ENCODE data around the gene GKN1.
"Not testable (repeated sequence)": the region's sequence is repeated elsewhere in the genome, so short reads cannot be mapped to it uniquely, and the experiment has no call there.

GKN1 gene

DNA sequence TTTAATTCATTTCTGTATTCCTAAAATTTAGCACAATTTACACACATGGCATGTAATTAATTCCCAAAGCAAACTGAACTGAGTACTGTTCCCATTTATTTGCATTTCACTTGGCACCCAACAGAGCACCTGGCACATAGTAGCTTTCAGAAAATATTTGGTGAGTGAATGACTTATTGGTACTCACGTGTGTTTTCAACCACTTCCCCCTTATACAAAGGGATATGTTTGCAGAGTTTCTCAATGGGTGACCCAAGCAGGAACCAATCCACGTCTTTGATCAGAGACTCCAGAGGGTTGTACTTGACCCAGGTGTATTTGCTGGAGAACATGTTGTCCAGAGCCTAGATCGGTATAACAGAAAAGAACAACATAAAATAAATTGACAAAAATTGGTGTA is 28.3 kb upstream of the GKN1 start:
- no peak for TF ChIP-seq CTCF (conservative IDR thresholded peaks at IDR 0.05; ENCODE audit: low read depth, low read length)

GRCh38 chr2:68948710-68949109 is 25.7 kb upstream of the GKN1 start:
- no peaks in the 10 kb centered on the region for H3K27me3 ChIP-seq (ENCODE audit: insufficient read depth, low read depth)
- H3K4me1 ChIP-seq (ENCODE audit: low read depth, poor library complexity, severe bottlenecking) = peaks cover 3% of the 10 kb centered on the region
- TF ChIP-seq CTCF (conservative IDR thresholded peaks at IDR 0.05; ENCODE audit: low read depth, low read length) = no peak
- H3K79me2 ChIP-seq (ENCODE audit: insufficient read depth, low read depth) = no peaks in the 10 kb centered on the region
- no peak overlapping the region for H3K27ac ChIP-seq
- H3K4me2 ChIP-seq = no peak overlapping the region
- no peaks in the 10 kb centered on the region for H4K20me1 ChIP-seq (ENCODE audit: insufficient read depth)
- no peak overlapping the region for H2AFZ ChIP-seq (ENCODE audit: low read depth)
- H3K9ac ChIP-seq = no peak overlapping the region
- H3K36me3 ChIP-seq (ENCODE audit: insufficient read depth) = no peaks in the 10 kb centered on the region
- no peak overlapping the region for H3K4me3 ChIP-seq (IDR thresholded peaks at IDR 0.05; ENCODE audit: insufficient read depth, low read depth, low read length)

More for the DNA sequence above, 28.3 kb upstream of the GKN1 start:
- no peak overlapping the region for H2AFZ ChIP-seq (ENCODE audit: low read depth)
- no peaks in the 10 kb centered on the region for H3K36me3 ChIP-seq (ENCODE audit: insufficient read depth)
- H3K9ac ChIP-seq = no peak overlapping the region
- no peaks in the 10 kb centered on the region for H4K20me1 ChIP-seq (ENCODE audit: insufficient read depth)
- H3K27ac ChIP-seq = no peak overlapping the region
- peaks cover 4% of the 10 kb centered on the region for H3K4me1 ChIP-seq (ENCODE audit: low read depth, poor library complexity, severe bottlenecking)
- no peaks in the 10 kb centered on the region for H3K79me2 ChIP-seq (ENCODE audit: insufficient read depth, low read depth)
- H3K4me3 ChIP-seq (IDR thresholded peaks at IDR 0.05; ENCODE audit: insufficient read depth, low read depth, low read length) = no peak overlapping the region
- no peaks in the 10 kb centered on the region for H3K27me3 ChIP-seq (ENCODE audit: insufficient read depth, low read depth)
- no peak overlapping the region for H3K4me2 ChIP-seq

GRCh38 chr2:68951899-68952298 is 22.5 kb upstream of the GKN1 start:
- Histone ChIP-seq H3K9ac (no peak overlapping the region), H3K27me3 (ENCODE audit: insufficient read depth, low read depth) (no peaks in the 10 kb centered on the region), H3K79me2 (ENCODE audit: insufficient read depth, low read depth) (no peaks in the 10 kb centered on the region), H2AFZ (ENCODE audit: low read depth) (no peak overlapping the region), H3K4me1 (ENCODE audit: low read depth, poor library complexity, severe bottlenecking) (no peaks in the 10 kb centered on the region), H3K4me2 (no peak overlapping the region), H3K27ac (no peak overlapping the region), H3K4me3 (IDR thresholded peaks at IDR 0.05; ENCODE audit: insufficient read depth, low read depth, low read length) (no peak overlapping the region), H3K36me3 (ENCODE audit: insufficient read depth) (no peaks in the 10 kb centered on the region), H4K20me1 (ENCODE audit: insufficient read depth) (no peaks in the 10 kb centered on the region)
- TF ChIP-seq CTCF (conservative IDR thresholded peaks at IDR 0.05; ENCODE audit: low read depth, low read length) = no peak

DNA sequence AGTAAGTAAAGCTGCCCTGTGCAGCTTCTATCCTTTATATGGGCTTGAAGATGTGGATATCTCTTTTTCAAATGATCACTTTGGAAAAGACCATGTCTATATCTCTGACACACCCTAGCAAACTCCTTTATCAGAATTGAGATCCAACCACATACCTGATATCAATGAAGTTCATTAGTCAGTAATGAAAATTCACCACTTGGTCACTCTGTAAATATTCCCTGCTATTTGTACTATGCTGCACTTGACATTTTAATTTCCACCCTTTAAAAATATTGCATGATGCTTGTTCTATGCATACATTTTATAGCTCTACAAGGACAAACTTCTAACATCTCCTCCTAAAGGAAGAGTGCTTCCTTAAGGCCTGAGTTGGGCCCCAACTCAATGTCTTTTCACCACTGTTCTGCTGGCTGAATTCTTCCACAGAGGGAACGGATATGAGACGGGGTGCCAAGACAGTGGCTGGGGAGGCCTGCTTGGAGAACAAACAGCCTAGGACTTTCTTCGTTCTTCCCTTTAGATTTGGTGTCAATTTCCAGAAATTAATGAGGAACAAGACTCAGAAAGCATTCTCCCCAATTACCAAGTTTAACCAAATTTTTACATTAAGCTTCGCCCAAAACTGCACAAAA is 21.4 kb upstream of the GKN1 start, which contains the start of gene GKN2:
Gene GKN2 (minus strand): TSS at position 7 of the 635 bp plus-strand sequence. CDS start 32 bp downstream, outside the sequence.
- Histone ChIP-seq H3K27me3 (ENCODE audit: insufficient read depth, low read depth) (no peaks in the 10 kb centered on the region), H4K20me1 (ENCODE audit: insufficient read depth) (no peaks in the 10 kb centered on the region), H3K79me2 (ENCODE audit: insufficient read depth, low read depth) (no peaks in the 10 kb centered on the region), H3K36me3 (ENCODE audit: insufficient read depth) (no peaks in the 10 kb centered on the region), H2AFZ (ENCODE audit: low read depth) (no peak within 1 kb of the TSS), H3K4me1 (ENCODE audit: low read depth, poor library complexity, severe bottlenecking) (no peaks in the 10 kb centered on the region), H3K9ac (no peak within 1 kb of the TSS), H3K4me3 (IDR thresholded peaks at IDR 0.05; ENCODE audit: insufficient read depth, low read depth, low read length) (no peak within 1 kb of the TSS), H3K4me2 (no peak within 1 kb of the TSS), H3K27ac (no peak within 1 kb of the TSS)
- TF ChIP-seq CTCF (conservative IDR thresholded peaks at IDR 0.05; ENCODE audit: low read depth, low read length) = no peak

DNA sequence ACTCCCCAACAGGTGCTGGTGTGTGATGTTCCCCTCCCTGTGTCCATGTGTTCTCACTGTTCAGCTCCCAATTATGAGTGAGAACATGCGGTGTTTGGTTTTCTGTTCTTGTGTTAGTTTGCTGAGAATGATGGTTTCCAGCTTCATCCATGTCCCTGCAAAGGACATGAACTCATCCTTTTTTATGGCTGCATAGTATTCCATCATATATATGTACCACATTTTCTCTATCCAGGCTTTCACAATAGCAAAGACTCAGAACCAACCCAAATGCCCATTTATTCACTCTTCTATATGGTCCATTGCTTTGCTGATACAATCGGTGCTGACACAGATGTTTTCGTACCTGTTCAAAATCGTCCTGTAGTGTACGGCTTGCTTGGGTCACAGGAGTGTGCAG is 19.0 kb upstream of the GKN1 start:
- H3K9ac ChIP-seq = not testable (repeated sequence)

More for the DNA sequence above, 19.0 kb upstream of the GKN1 start:
- H4K20me1 ChIP-seq (ENCODE audit: insufficient read depth); H3K4me2 ChIP-seq; H3K4me3 ChIP-seq (IDR thresholded peaks at IDR 0.05; ENCODE audit: insufficient read depth, low read depth, low read length); H3K27ac ChIP-seq; H3K36me3 ChIP-seq (ENCODE audit: insufficient read depth); H3K79me2 ChIP-seq (ENCODE audit: insufficient read depth, low read depth); H3K4me1 ChIP-seq (ENCODE audit: low read depth, poor library complexity, severe bottlenecking); H3K27me3 ChIP-seq (ENCODE audit: insufficient read depth, low read depth); H2AFZ ChIP-seq (ENCODE audit: low read depth): not testable (repeated sequence)
